Measurements from ENCODE around the gene LLGL2. TPM values are rescaled to one million over a fixed set of nuclear protein-coding genes. Genes with fewer than 3 reads are reported as not detected.

LLGL2 gene
- total RNA-seq, 1 donor from 2014 or later = 34.4 TPM

GRCh38 chr17:75513641-75514000 is 11.9 kb upstream of the LLGL2 start:
- Mint-ChIP-seq H3K9me3 (ENCODE audit: unreplicated experiment) (no peaks in the 10 kb centered on the region), H3K36me3 (ENCODE audit: low read depth, unreplicated experiment) (peaks cover 11% of the 10 kb centered on the region), H3K27me3 (ENCODE audit: unreplicated experiment) (peaks cover 14% of the 10 kb centered on the region), H3K4me1 (ENCODE audit: unreplicated experiment) (peaks cover 36% of the 10 kb centered on the region), H3K4me3 (ENCODE audit: unreplicated experiment) (peak overlapping the region; percentile 86), H3K27ac (ENCODE audit: unreplicated experiment) (no peak overlapping the region)
- DNase-seq (ENCODE audit: low spot score) = no peak
- no peak for TF ChIP-seq CTCF (IDR thresholded peaks at IDR 0.05; ENCODE audit: unreplicated experiment)

- peak overlapping the region; percentile 87 for H3K4me3 Mint-ChIP-seq (ENCODE audit: unreplicated experiment)
- H3K4me1 Mint-ChIP-seq (ENCODE audit: unreplicated experiment) = peaks cover 35% of the 10 kb centered on the region
- no peaks in the 10 kb centered on the region for H3K9me3 Mint-ChIP-seq (ENCODE audit: unreplicated experiment)
- H3K27me3 Mint-ChIP-seq (ENCODE audit: unreplicated experiment) = peaks cover 11% of the 10 kb centered on the region
- H3K27ac Mint-ChIP-seq (ENCODE audit: unreplicated experiment) = no peak overlapping the region
- peaks cover 11% of the 10 kb centered on the region for H3K36me3 Mint-ChIP-seq (ENCODE audit: low read depth, unreplicated experiment)
- no peak for DNase-seq (ENCODE audit: low spot score)
- TF ChIP-seq CTCF (IDR thresholded peaks at IDR 0.05; ENCODE audit: unreplicated experiment) = no peak
Measured at GRCh38 chr17:75514299-75514918, 11.1 kb upstream of the LLGL2 start.

- H3K4me3 Mint-ChIP-seq (ENCODE audit: unreplicated experiment) = peak overlapping the region; percentile 87
- peaks cover 8% of the 10 kb centered on the region for H3K27me3 Mint-ChIP-seq (ENCODE audit: unreplicated experiment)
Measured at GRCh38 chr17:75514919-75515495, 10.5 kb upstream of the LLGL2 start.

GRCh38 chr17:75515496-75516254 is 9.8 kb upstream of the LLGL2 start, which contains the start of gene CASKIN2:
CASKIN2 (minus strand) TSS chr17:75515537; CDS start chr17:75513804, 1,733 bp downstream.
- Mint-ChIP-seq H3K4me3 (ENCODE audit: unreplicated experiment) (peak within 1 kb of the TSS; percentile 90), H3K4me1 (ENCODE audit: unreplicated experiment) (peaks cover 25% of the 10 kb centered on the region), H3K27me3 (ENCODE audit: unreplicated experiment) (peaks cover 8% of the 10 kb centered on the region), H3K36me3 (ENCODE audit: low read depth, unreplicated experiment) (peaks cover 11% of the 10 kb centered on the region), H3K27ac (ENCODE audit: unreplicated experiment) (no peak within 1 kb of the TSS), H3K9me3 (ENCODE audit: unreplicated experiment) (no peaks in the 10 kb centered on the region)
- peak; percentile 97 for TF ChIP-seq CTCF (IDR thresholded peaks at IDR 0.05; ENCODE audit: unreplicated experiment)
- peak; percentile 98 for DNase-seq (ENCODE audit: low spot score)

More at GRCh38 chr17:75514919-75515495, 10.5 kb upstream of the LLGL2 start:
- H3K27ac Mint-ChIP-seq (ENCODE audit: unreplicated experiment) = no peak overlapping the region
- H3K4me1 Mint-ChIP-seq (ENCODE audit: unreplicated experiment) = peaks cover 29% of the 10 kb centered on the region
- H3K36me3 Mint-ChIP-seq (ENCODE audit: low read depth, unreplicated experiment) = peaks cover 11% of the 10 kb centered on the region
- DNase-seq (ENCODE audit: low spot score) = no peak
- no peak for TF ChIP-seq CTCF (IDR thresholded peaks at IDR 0.05; ENCODE audit: unreplicated experiment)
- H3K9me3 Mint-ChIP-seq (ENCODE audit: unreplicated experiment) = no peaks in the 10 kb centered on the region

GRCh38 chr17:75516255-75516618 is 9.3 kb upstream of the LLGL2 start, which contains the start of gene TSEN54:
TSEN54 (plus strand) TSS chr17:75516528; CDS start chr17:75516561, 33 bp downstream.
- Mint-ChIP-seq H3K36me3 (ENCODE audit: low read depth, unreplicated experiment) (peaks cover 11% of the 10 kb centered on the region), H3K4me3 (ENCODE audit: unreplicated experiment) (peak within 1 kb of the TSS; percentile 91), H3K27ac (ENCODE audit: unreplicated experiment) (no peak within 1 kb of the TSS), H3K9me3 (ENCODE audit: unreplicated experiment) (no peaks in the 10 kb centered on the region), H3K4me1 (ENCODE audit: unreplicated experiment) (peaks cover 25% of the 10 kb centered on the region), H3K27me3 (ENCODE audit: unreplicated experiment) (peaks cover 8% of the 10 kb centered on the region)
- DNase-seq (ENCODE audit: low spot score) = peak; percentile 90
- no peak for TF ChIP-seq CTCF (IDR thresholded peaks at IDR 0.05; ENCODE audit: unreplicated experiment)

Data from endothelial cell (in vitro differentiated cells).